Kasumi-1 (cell line): Measurements from ENCODE around the gene TOM1L2.

Experiments
- DNase-seq, 2 experiments: peaks; one replicate each; lab custom pipeline; 2025; lab: John Stamatoyannopoulos, UW

TOM1L2 gene

GRCh38 chr17:17806611-17807274 is 165.5 kb downstream of the TOM1L2 start:
- no peak for DNase-seq

- DNase-seq = no peak
These were observed 166.2 kb downstream of the TOM1L2 start for GRCh38 chr17:17806035-17806434.

GRCh38 chr17:17805575-17805974 is 166.6 kb downstream of the TOM1L2 start:
- DNase-seq = no peak

GRCh38 chr17:17804007-17804406 is 168.2 kb downstream of the TOM1L2 start:
- DNase-seq = no peak

GRCh38 chr17:17801800-17802481 is 170.3 kb downstream of the TOM1L2 start:
- no peak for DNase-seq

GRCh38 chr17:17800504-17801021 is 171.6 kb downstream of the TOM1L2 start:
- DNase-seq = no peak

GRCh38 chr17:17798573-17799255 is 173.5 kb downstream of the TOM1L2 start:
- no peak for DNase-seq

GRCh38 chr17:17798010-17798556 is 174.1 kb downstream of the TOM1L2 start:
- DNase-seq = no peak

- DNase-seq = no peak
These were observed 174.9 kb downstream of the TOM1L2 start for GRCh38 chr17:17797119-17797809.

- DNase-seq = no peak
These were observed 175.5 kb downstream of the TOM1L2 start for GRCh38 chr17:17796787-17797061.

GRCh38 chr17:17795946-17796786 is 176.0 kb downstream of the TOM1L2 start:
- DNase-seq = no peak

GRCh38 chr17:17795296-17795695 is 176.9 kb downstream of the TOM1L2 start:
- DNase-seq = no peak

GRCh38 chr17:17794382-17794781 is 177.8 kb downstream of the TOM1L2 start:
- no peak for DNase-seq
